ENCODE measurements around the gene KCTD5.

Gene KCTD5

GRCh38 chr16:2708290-2708639 is 25.9 kb downstream of the KCTD5 start:
- DNase-seq (ENCODE audit: low read depth): no peak
- H3K4me3 ChIP-seq (ENCODE audit: low read depth, low read length): no peak overlapping the region
- TF ChIP-seq CTCF (IDR thresholded peaks at IDR 0.05; ENCODE audit: control insufficient read depth, extremely low read depth, insufficient read depth): no peak

GRCh38 chr16:2708955-2709587 is 26.7 kb downstream of the KCTD5 start:
- no peak for TF ChIP-seq CTCF (IDR thresholded peaks at IDR 0.05; ENCODE audit: control insufficient read depth, extremely low read depth, insufficient read depth)
- DNase-seq (ENCODE audit: low read depth): no peak
- no peak overlapping the region for H3K4me3 ChIP-seq (ENCODE audit: low read depth, low read length)

GRCh38 chr16:2709588-2709984 is 27.3 kb downstream of the KCTD5 start:
- no peak for TF ChIP-seq CTCF (IDR thresholded peaks at IDR 0.05; ENCODE audit: control insufficient read depth, extremely low read depth, insufficient read depth)
- no peak overlapping the region for H3K4me3 ChIP-seq (ENCODE audit: low read depth, low read length)
- DNase-seq (ENCODE audit: low read depth): no peak

GRCh38 chr16:2710021-2710710 is 27.8 kb downstream of the KCTD5 start:
- no peak overlapping the region for H3K4me3 ChIP-seq (ENCODE audit: low read depth, low read length)
- TF ChIP-seq CTCF (IDR thresholded peaks at IDR 0.05; ENCODE audit: control insufficient read depth, extremely low read depth, insufficient read depth): no peak

GRCh38 chr16:2710711-2711231 is 28.4 kb downstream of the KCTD5 start:
- H3K4me3 ChIP-seq (ENCODE audit: low read depth, low read length): no peak overlapping the region
- no peak for TF ChIP-seq CTCF (IDR thresholded peaks at IDR 0.05; ENCODE audit: control insufficient read depth, extremely low read depth, insufficient read depth)
- DNase-seq (ENCODE audit: low read depth): no peak

More at GRCh38 chr16:2710021-2710710, 27.8 kb downstream of the KCTD5 start:
- DNase-seq (ENCODE audit: low read depth): no peak

GRCh38 chr16:2711370-2712062 is 29.2 kb downstream of the KCTD5 start:
- no peak for DNase-seq (ENCODE audit: low read depth)
- no peak overlapping the region for H3K4me3 ChIP-seq (ENCODE audit: low read depth, low read length)
- TF ChIP-seq CTCF (IDR thresholded peaks at IDR 0.05; ENCODE audit: control insufficient read depth, extremely low read depth, insufficient read depth): no peak

Data from LNCaP clone FGC (cell line).